Fibroblast of the aortic adventitia (primary cell): ENCODE data around the gene TET1. TPM values are rescaled to one million over a fixed set of nuclear protein-coding genes. Genes with fewer than 3 reads are reported as not detected.

Source experiments
- DNase-seq: peaks from one replicate; pipeline ENCODE4 v3.0.0-alpha.2; 2010; ENCODE audit warnings: low read depth
- H3K4me3 ChIP-seq: 2 replicates; pipeline ENCODE4 v1.5.1; 2011; ENCODE audit warnings: low read depth, mild to moderate bottlenecking, control low read depth, low read length, moderate library complexity
- CTCF ChIP-seq: IDR thresholded peaks from 2 replicates; pipeline ENCODE4 v1.5.1; 2011; ENCODE audit warnings: mild to moderate bottlenecking, low read length, control low read depth, inconsistent platforms; ENCODE audit not compliant: insufficient read depth
- total RNA-seq: library from RNA; depleted of rRNA; stranded (reverse); fragments of >200 nt; gene quantifications from 2 replicates; pipeline ENCODE4 v1.2.3, GENCODE V29; 2012; ENCODE audit warnings: low replicate concordance

TET1 gene
- total RNA-seq, 1 donor = 9.3 TPM

DNA sequence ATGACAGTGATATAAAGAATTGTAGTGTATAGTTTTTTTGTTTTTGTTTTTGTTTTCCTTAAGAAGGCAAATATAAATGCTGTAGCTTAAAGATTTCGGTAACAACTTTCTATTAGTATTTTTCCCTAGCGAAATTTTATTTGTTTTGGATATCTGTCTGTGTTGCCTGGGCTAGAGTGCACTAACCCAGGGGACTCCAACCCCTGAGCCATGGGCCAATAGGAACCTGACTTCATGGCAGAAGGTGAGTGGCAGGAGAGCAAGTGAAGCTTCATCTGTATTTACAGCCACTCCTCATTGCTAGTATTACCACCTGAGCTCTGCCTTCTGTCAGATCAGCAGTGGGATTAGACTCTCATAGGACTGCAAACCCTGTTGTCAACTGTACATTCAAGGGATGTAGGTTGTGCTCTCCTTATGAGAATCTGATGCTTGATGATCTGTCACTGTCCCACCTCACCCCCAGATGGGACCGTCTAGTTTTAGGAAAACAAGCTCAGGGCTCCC lies 95.5 kb downstream of the TET1 start:
- TF ChIP-seq CTCF = no peak
- H3K4me3 ChIP-seq = no peak overlapping the region

DNA sequence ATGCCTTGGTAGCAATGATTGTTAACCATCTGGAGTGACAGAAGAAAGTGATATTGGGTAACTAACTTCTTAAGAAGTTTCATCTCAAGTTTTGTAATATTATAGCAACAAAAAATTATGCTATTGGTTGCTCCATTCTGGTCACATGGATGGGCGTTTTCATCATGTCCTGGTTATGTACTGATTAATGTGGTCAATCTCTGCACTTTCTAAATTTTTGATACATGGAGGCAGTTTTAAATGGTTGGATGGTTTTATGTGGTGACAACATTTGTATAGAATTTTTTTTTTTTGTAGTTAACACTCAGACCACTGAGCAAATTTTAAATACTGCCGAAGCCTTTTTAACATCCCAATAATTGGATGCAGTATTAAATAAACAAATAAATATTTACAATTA lies 105.7 kb downstream of the TET1 start:
- TF ChIP-seq CTCF = no peak
- peak; percentile 66 for DNase-seq
- no peak overlapping the region for H3K4me3 ChIP-seq

More for the DNA sequence above, 95.5 kb downstream of the TET1 start:
- no peak for DNase-seq

DNA sequence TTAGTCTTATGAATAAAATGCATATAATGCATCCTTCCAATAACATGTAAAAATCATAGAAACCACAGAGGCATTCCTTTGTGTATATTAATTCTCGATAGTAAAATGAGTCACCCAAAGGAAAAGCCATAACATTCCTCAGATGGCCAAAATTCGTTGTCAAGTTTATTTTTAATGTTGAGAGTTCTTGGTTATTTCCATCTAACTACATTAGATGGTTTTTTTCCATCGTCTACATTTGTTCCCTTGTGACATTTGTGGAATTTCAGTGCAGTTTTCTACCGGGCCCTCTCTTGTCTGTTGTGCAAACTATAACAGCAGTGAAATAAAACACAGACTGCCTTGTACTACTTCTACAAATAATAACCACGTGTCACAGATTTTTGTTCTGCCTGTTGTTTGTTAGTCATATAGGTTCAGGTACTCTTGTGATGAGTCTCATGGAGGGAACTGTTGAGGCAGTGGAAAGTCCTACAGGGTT lies 106.2 kb downstream of the TET1 start:
- TF ChIP-seq CTCF = no peak
- no peak overlapping the region for H3K4me3 ChIP-seq
- DNase-seq = peak; percentile 95

DNA sequence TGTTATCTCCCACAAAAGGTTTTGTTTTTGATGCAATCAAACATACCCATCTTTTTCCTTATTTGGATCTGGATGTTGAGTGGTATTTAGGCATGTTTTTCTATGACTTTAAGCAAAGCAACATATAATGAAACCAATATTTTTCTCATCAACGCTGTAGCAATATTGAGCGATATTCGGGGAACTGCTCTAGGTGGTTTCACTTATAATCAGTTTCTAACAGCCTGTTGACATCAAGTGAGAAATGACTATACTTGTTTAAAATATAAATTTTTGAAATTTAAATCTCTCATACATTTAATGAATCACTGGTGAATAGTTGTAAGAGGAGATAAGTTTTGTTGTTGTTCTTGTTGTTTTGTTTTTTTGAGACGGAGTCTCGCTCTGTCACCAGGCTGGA lies 108.1 kb downstream of the TET1 start:
- H3K4me3 ChIP-seq = no peak overlapping the region
- DNase-seq = no peak
- no peak for TF ChIP-seq CTCF

- H3K4me3 ChIP-seq = no peak overlapping the region
- no peak for TF ChIP-seq CTCF
- DNase-seq = no peak
These were observed 108.8 kb downstream of the TET1 start for GRCh38 chr10:68668972-68669371.

DNA sequence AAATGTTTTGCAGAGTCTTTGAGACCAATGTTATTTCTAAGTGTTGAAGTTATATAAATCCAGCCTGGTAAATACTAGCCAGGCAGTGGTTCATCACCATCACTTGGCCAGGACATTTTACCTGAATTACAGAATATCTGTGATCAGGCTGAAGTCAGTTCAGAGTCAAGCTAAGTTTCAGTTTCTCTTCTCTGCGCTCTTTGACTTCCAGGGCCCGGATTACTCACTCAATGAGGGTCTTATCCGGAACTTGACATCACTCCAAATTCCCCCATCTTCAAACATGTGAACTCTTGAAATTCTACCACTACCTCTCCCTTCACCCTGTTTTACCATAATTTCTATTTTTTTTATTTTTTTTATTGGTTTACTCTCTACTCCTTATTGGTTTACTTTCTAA lies 124.3 kb downstream of the TET1 start:
- DNase-seq = no peak
- TF ChIP-seq CTCF = no peak
- H3K4me3 ChIP-seq = no peak overlapping the region

GRCh38 chr10:68696018-68696417 lies 135.9 kb downstream of the TET1 start:
- no peak for DNase-seq
- no peak for TF ChIP-seq CTCF
- H3K4me3 ChIP-seq = no peak overlapping the region
